PC-3 (cell line): ENCODE results near the gene NCAPH2.

Experiments
- CTCF ChIP-seq: fragments of 300-600 bp; sonication (generic); conservative IDR thresholded peaks from 2 replicates; pipeline ENCODE4 v1.5.1; 2017; ENCODE audit warnings: antibody characterized with exemption, low read depth, mild to moderate bottlenecking, low read length
- EZH2 ChIP-seq: fragments of 300-600 bp; sonication (generic); IDR thresholded peaks from one replicate; pipeline ENCODE4 v1.6.1; 2017; ENCODE audit warnings: antibody characterized with exemption, mild to moderate bottlenecking, low read length; ENCODE audit not compliant: unreplicated experiment
- EZH2phosphoT487 ChIP-seq: fragments of 300-600 bp; sonication (generic); IDR thresholded peaks from 2 replicates; pipeline ENCODE4 v1.6.1; 2018; ENCODE audit warnings: mild to moderate bottlenecking, antibody characterized with exemption, low read length, borderline replicate concordance

- no peak for TF ChIP-seq CTCF
- TF ChIP-seq EZH2phosphoT487: no peak
- no peak for TF ChIP-seq EZH2
Measured at GRCh38 chr22:50464451-50464850, 43.6 kb upstream of the NCAPH2 start.
